OCI-LY1 (cell line): ENCODE measurements around the gene SPIN1.

Experiments
- H2AFZ ChIP-seq: fragments of 200-600 bp; sonication (generic), shearing (Covaris generic); 2 replicates; pipeline ENCODE4 v1.6.0; 2014; ENCODE audit warnings: antibody characterized with exemption, mild to moderate bottlenecking, low read length
- H3F3A ChIP-seq: fragments of 200-600 bp; sonication (generic), shearing (Covaris generic); 2 replicates; pipeline ENCODE4 v1.6.0; 2014; ENCODE audit warnings: mild to moderate bottlenecking, antibody characterized with exemption, low read length, moderate library complexity; ENCODE audit not compliant: insufficient read depth
- H3K27ac ChIP-seq: fragments of 200-600 bp; sonication (generic); 2 replicates; pipeline ENCODE4 v1.5.1; 2014; ENCODE audit warnings: low read length, mixed run types, mild to moderate bottlenecking, low read depth; ENCODE audit not compliant: poor library complexity, severe bottlenecking
- H3K27me3 ChIP-seq: fragments of 200-600 bp; sonication (generic); 2 replicates; pipeline ENCODE4 v1.6.0; 2014; ENCODE audit warnings: antibody characterized with exemption, mild to moderate bottlenecking, low read length, moderate library complexity; ENCODE audit not compliant: insufficient read depth
- H3K36me3 ChIP-seq: fragments of 200-600 bp; sonication (generic); 2 replicates; pipeline ENCODE4 v1.6.1; 2014; ENCODE audit warnings: mild to moderate bottlenecking, antibody characterized with exemption, low read length, moderate library complexity, mixed read lengths; ENCODE audit not compliant: insufficient read depth
- H3K4me1 ChIP-seq: fragments of 200-600 bp; sonication (generic); 2 replicates; pipeline ENCODE4 v1.5.1; 2014; ENCODE audit warnings: mild to moderate bottlenecking, low read length, moderate library complexity; ENCODE audit not compliant: insufficient read depth, severe bottlenecking
- H3K4me2 ChIP-seq: fragments of 200-600 bp; sonication (generic), shearing (Covaris generic); 2 replicates; pipeline ENCODE4 v1.6.1; 2014; ENCODE audit warnings: low read length
- H3K4me3 ChIP-seq: fragments of 200-600 bp; sonication (generic); 2 replicates; pipeline ENCODE4 v1.5.1; 2014; ENCODE audit warnings: low read length, low read depth, mild to moderate bottlenecking, mixed read lengths; ENCODE audit not compliant: poor library complexity, severe bottlenecking
- H3K79me2 ChIP-seq: fragments of 200-600 bp; shearing (Covaris generic); 2 replicates; pipeline ENCODE4 v1.6.1; 2016; ENCODE audit warnings: mixed run types, low read length, mixed read lengths; ENCODE audit not compliant: insufficient read depth
- H3K9ac ChIP-seq: fragments of 200-600 bp; sonication (generic), shearing (Covaris generic); 2 replicates; pipeline ENCODE4 v1.6.1; 2014; ENCODE audit warnings: mild to moderate bottlenecking, low read length, mixed read lengths
- H3K9me2 ChIP-seq: fragments of 200-600 bp; sonication (generic), shearing (Covaris generic); 2 replicates; pipeline ENCODE4 v1.6.1; 2014; ENCODE audit warnings: low read depth, mild to moderate bottlenecking, low read length, mixed read lengths
- H3K9me3 ChIP-seq: fragments of 200-600 bp; shearing (Covaris generic); 2 replicates; pipeline ENCODE4 v1.6.1; 2014; ENCODE audit warnings: low read length, mixed read lengths
- H4K20me1 ChIP-seq: fragments of 200-600 bp; sonication (generic), shearing (Covaris generic); 2 replicates; pipeline ENCODE4 v1.6.0; 2016; ENCODE audit warnings: mild to moderate bottlenecking, low read length; ENCODE audit not compliant: insufficient read depth
- CTCF ChIP-seq: fragments of 200-600 bp; sonication (generic), shearing (Covaris generic); IDR thresholded peaks from 2 replicates; pipeline ENCODE4 v1.5.1; 2017; ENCODE audit warnings: mild to moderate bottlenecking, antibody characterized with exemption, low read length, moderate library complexity, mixed read lengths
- EZH2 ChIP-seq: fragments of 200-600 bp; sonication (generic), shearing (Covaris generic); IDR thresholded peaks from 2 replicates; pipeline ENCODE4 v1.8.0; 2017; ENCODE audit warnings: borderline replicate concordance, mixed run types, mild to moderate bottlenecking, antibody characterized with exemption, low read length, moderate library complexity, mixed read lengths

SPIN1 gene

GRCh38 chr9:88363661-88364060 is 24.6 kb upstream of the SPIN1 start:
- Histone ChIP-seq H3F3A (no peaks in the 10 kb centered on the region), H3K27ac (no peak overlapping the region), H3K9me3 (no peaks in the 10 kb centered on the region), H3K4me3 (no peak overlapping the region), H4K20me1 (no peaks in the 10 kb centered on the region), H3K9me2 (no peaks in the 10 kb centered on the region), H3K79me2 (no peaks in the 10 kb centered on the region), H2AFZ (no peak overlapping the region), H3K4me1 (no peaks in the 10 kb centered on the region), H3K27me3 (no peaks in the 10 kb centered on the region), H3K4me2 (no peak overlapping the region), H3K36me3 (no peaks in the 10 kb centered on the region), H3K9ac (no peak overlapping the region)
- no peak for TF ChIP-seq EZH2
- TF ChIP-seq CTCF = no peak

- Histone ChIP-seq H3K27me3 (no peaks in the 10 kb centered on the region), H4K20me1 (no peaks in the 10 kb centered on the region), H3K9me3 (no peaks in the 10 kb centered on the region), H3K9ac (no peak overlapping the region), H3K4me3 (no peak overlapping the region), H2AFZ (no peak overlapping the region), H3K36me3 (no peaks in the 10 kb centered on the region), H3K9me2 (no peaks in the 10 kb centered on the region), H3K79me2 (no peaks in the 10 kb centered on the region), H3K4me1 (no peaks in the 10 kb centered on the region), H3K4me2 (no peak overlapping the region), H3K27ac (no peak overlapping the region), H3F3A (no peaks in the 10 kb centered on the region)
- no peak for TF ChIP-seq EZH2
- no peak for TF ChIP-seq CTCF
Observed at GRCh38 chr9:88364706-88365105, 23.5 kb upstream of the SPIN1 start.

GRCh38 chr9:88370346-88370745 is 17.9 kb upstream of the SPIN1 start:
- no peaks in the 10 kb centered on the region for H4K20me1 ChIP-seq

More at GRCh38 chr9:88370346-88370745, 17.9 kb upstream of the SPIN1 start:
- Histone ChIP-seq H3K27me3 (no peaks in the 10 kb centered on the region), H3K4me2 (no peak overlapping the region), H3F3A (no peaks in the 10 kb centered on the region), H3K36me3 (no peaks in the 10 kb centered on the region), H3K4me1 (no peaks in the 10 kb centered on the region), H2AFZ (no peak overlapping the region), H3K9me3 (no peaks in the 10 kb centered on the region), H3K79me2 (no peaks in the 10 kb centered on the region), H3K9ac (no peak overlapping the region), H3K4me3 (no peak overlapping the region), H3K27ac (no peak overlapping the region), H3K9me2 (no peaks in the 10 kb centered on the region)
- TF ChIP-seq CTCF (no peak), EZH2 (no peak)
